GM12878 (cell line): ENCODE data around the gene STAC2. TPM values are rescaled to one million over a fixed set of nuclear protein-coding genes. Genes with fewer than 3 reads are reported as not detected.

Source experiments
- ATAC-seq: fragments of 200-7000 bp; cut with Tn5 transposase; 3 replicates; pipeline ENCODE4 v1.9.1; 2020; ENCODE audit warnings: mild to moderate bottlenecking, moderate library complexity
- BruUV-seq: library from RNA; stranded (reverse); fragments of 400-500 nt; replicated peaks from 2 replicates; lab custom pipeline; 2021; lab: Mats Ljungman, UMichigan
- CTCF ChIA-PET: fragments of 300-600 bp; sonication (Branson Sonifier 250); formaldehyde crosslinking; extraction: SDS; loops from one replicate; lab custom pipeline; 2021; ENCODE audit warnings: inconsistent platforms; lab: Yijun Ruan, JAX
- POLR2A ChIA-PET: fragments of 350-600 bp; formaldehyde crosslinking; extraction: SDS; loops from one replicate; lab custom pipeline; 2021; ENCODE audit warnings: inconsistent platforms; lab: Charles Lee
- RAD21 ChIA-PET: fragments of 300-600 bp; sonication (Branson Sonifier 250); formaldehyde crosslinking; loops from one replicate; lab custom pipeline; 2023; ENCODE audit warnings: antibody characterized with exemption; ENCODE audit not compliant: unreplicated experiment; lab: Charles Lee
- SMC1A ChIA-PET: fragments of 300-600 bp; sonication (Branson Sonifier 250); formaldehyde crosslinking; loops from one replicate; lab custom pipeline; 2023; ENCODE audit not compliant: unreplicated experiment, uncharacterized antibody; lab: Charles Lee
- DNase-seq: peaks from one replicate; pipeline ENCODE4 v3.0.0-alpha.2; 2011; ENCODE audit warnings: low read depth, low spot score
- FAIRE-seq: peaks from 3 replicates; lab custom pipeline; 2011; peaks lifted over from hg19 to GRCh38; lab: Jason Lieb, UNC
- H2AFZ ChIP-seq: 2 replicates; pipeline ENCODE4 v1.6.0; 2011; ENCODE audit warnings: low read depth, low read length, control low read depth; ENCODE audit not compliant: control insufficient read depth
- H3K27ac ChIP-seq: 2 replicates; pipeline ENCODE4 v1.5.1; 2011; ENCODE audit warnings: control low read depth; ENCODE audit not compliant: control insufficient read depth, insufficient read depth
- H3K27me3 ChIP-seq, 2 experiments: replicated peaks in 1 of 2; 2 replicates each; pipeline versions ENCODE4 v1.6.0 to v1.6.1; 2011; ENCODE audit warnings: low read length in 1 of 2; ENCODE audit not compliant: control insufficient read depth in 2 of 2, insufficient read depth in 2 of 2
- H3K36me3 ChIP-seq, 2 experiments: 2 replicates each; pipeline ENCODE4 v1.5.1; 2011; ENCODE audit warnings: low read length in 1 of 2; ENCODE audit not compliant: control insufficient read depth in 2 of 2, insufficient read depth in 2 of 2
- H3K4me1 ChIP-seq: 2 replicates; pipeline ENCODE4 v1.6.1; 2011; ENCODE audit warnings: mild to moderate bottlenecking, low read length, moderate library complexity, mixed read lengths; ENCODE audit not compliant: control insufficient read depth, insufficient read depth
- H3K4me2 ChIP-seq: 2 replicates; pipeline ENCODE4 v1.6.0; 2011; ENCODE audit warnings: control low read depth; ENCODE audit not compliant: control insufficient read depth, insufficient read depth
- H3K4me3 ChIP-seq: fragments of 200-600 bp; sonication (generic); 2 replicates; pipeline ENCODE4 v1.5.1; 2016
- H3K79me2 ChIP-seq: 2 replicates; pipeline ENCODE4 v1.6.0; 2011; ENCODE audit warnings: low read length; ENCODE audit not compliant: control insufficient read depth, insufficient read depth
- H3K9ac ChIP-seq: 2 replicates; pipeline ENCODE4 v1.8.0; 2011; ENCODE audit warnings: low read length, control low read depth, mixed read lengths; ENCODE audit not compliant: control insufficient read depth, insufficient read depth
- H3K9me3 ChIP-seq: replicated peaks from 3 replicates; pipeline ENCODE4 v1.5.1; 2011; ENCODE audit warnings: mild to moderate bottlenecking, low read length; ENCODE audit not compliant: control insufficient read depth, insufficient read depth
- H4K20me1 ChIP-seq: 2 replicates; pipeline ENCODE4 v1.6.0; 2011; ENCODE audit not compliant: control insufficient read depth, insufficient read depth
- ASH2L ChIP-seq: fragments of 300-600, 200-600 bp; sonication (generic); IDR thresholded peaks from 2 replicates; pipeline ENCODE4 v1.6.1; 2017; ENCODE audit warnings: low read depth, mild to moderate bottlenecking, borderline replicate concordance
- CEBPZ ChIP-seq: fragments of 150-350 bp; IDR thresholded peaks from 2 replicates; pipeline ENCODE4 v1.6.1; 2016; ENCODE audit warnings: low read depth, low read length
- E2F4 ChIP-seq: IDR thresholded peaks from 2 replicates; pipeline ENCODE4 v1.6.1; 2012; ENCODE audit warnings: low read depth, low read length, improper control_type of control experiment
- EGR1 ChIP-seq, 2 experiments: IDR thresholded peaks; 1 replicate in 1 of 2; 2 replicates in 1 of 2; pipeline ENCODE4 v1.6.1; 2011 to 2012; ENCODE audit warnings: low read depth in 2 of 2, low read length in 2 of 2, borderline replicate concordance in 1 of 2, mild to moderate bottlenecking in 1 of 2, moderate library complexity in 1 of 2
- ETV6 ChIP-seq, 2 experiments: fragments of 450-650 bp in 1 of 2; IDR thresholded peaks in 1 of 2; conservative IDR thresholded peaks in 1 of 2; 2 replicates each; pipeline ENCODE4 v1.6.1; 2014; ENCODE audit warnings: antibody characterized with exemption in 1 of 2, borderline replicate concordance in 1 of 2, low read depth in 1 of 2, mild to moderate bottlenecking in 1 of 2, moderate library complexity in 1 of 2
- HDAC6 ChIP-seq: fragments of 200-600 bp; sonication (generic); IDR thresholded peaks from one replicate; pipeline ENCODE4 v1.8.0; 2017; ENCODE audit warnings: antibody characterized with exemption; ENCODE audit not compliant: unreplicated experiment
- NFYB ChIP-seq: IDR thresholded peaks from 2 replicates; pipeline ENCODE4 v1.6.1; 2011; ENCODE audit warnings: low read depth, mild to moderate bottlenecking, low read length, improper control_type of control experiment, moderate library complexity; ENCODE audit not compliant: insufficient read depth
- PML ChIP-seq: IDR thresholded peaks from 2 replicates; pipeline ENCODE4 v1.6.1; 2012; ENCODE audit warnings: low read length, inconsistent platforms
- SREBF1 ChIP-seq: IDR thresholded peaks from 2 replicates; pipeline ENCODE4 v1.6.1; 2012; ENCODE audit warnings: mild to moderate bottlenecking, low read length
- TAF1 ChIP-seq: IDR thresholded peaks from 2 replicates; pipeline ENCODE4 v1.6.1; 2011; ENCODE audit warnings: mild to moderate bottlenecking, low read depth, low read length, borderline replicate concordance
- YBX1 ChIP-seq: fragments of 450-650 bp; IDR thresholded peaks from 2 replicates; pipeline ENCODE4 v1.6.1; 2016; ENCODE audit warnings: antibody characterized with exemption
- WGBS: methylation state at CpG from one replicate; pipeline ENCODE4 v1.1.6; 2016; ENCODE audit warnings: low lambda C conversion rate; ENCODE audit not compliant: insufficient replicate concordance, insufficient coverage; ENCODE audit errors: missing lambda C conversion rate; 5-methylcytosine and 5-hydroxymethylcytosine counted together
- in situ Hi-C: fragments of 300-500 bp; cut with MboI; formaldehyde crosslinking; loops from 9 replicates; pipeline ENCODE4 v1.14.3; 2018; ENCODE audit warnings: mixed read lengths
- intact Hi-C: fragments of 100-400 bp; cut with micrococcal nuclease; formaldehyde crosslinking; loops from one replicate; pipeline ENCODE4 v1.14.2; 2022; ENCODE audit not compliant: unreplicated experiment
- polyA plus RNA-seq, 11 experiments: library from polyadenylated mRNA; depleted of rRNA in 4 of 11; unstranded in 6 of 11; stranded (reverse) in 5 of 11; fragments of >200 nt; fragmentation: Nextera tagmentation in 4 of 11; fragmentation: Illumina TruSeq in 1 of 11; extraction: Ambion mirVana in 4 of 11; extraction: Trizol in 1 of 11; gene quantifications; 1 replicate in 1 of 11; 2 replicates in 10 of 11; pipeline versions ENCODE4 v1.2.1 to v1.2.3, GENCODE V29; 2011 to 2016; ENCODE audit warnings: inconsistent platforms in 2 of 11, missing spikeins in 2 of 11, low read depth in 1 of 11
- total RNA-seq, 4 experiments: library from RNA; depleted of rRNA in 3 of 4; stranded (reverse); fragments of >200 nt in 3 of 4; fragmentation: Illumina TruSeq in 1 of 4; extraction: Trizol in 1 of 4; gene quantifications; 2 replicates each; pipeline versions ENCODE4 v1.2.1 to v1.2.3, GENCODE V29; 2013 to 2021
- TF ChIP-seq, protein P1 (sequence below): fragments of 450-650 bp; IDR thresholded peaks from 2 replicates; pipeline ENCODE4 v1.6.1; 2018; ENCODE audit warnings: mild to moderate bottlenecking, low read depth, moderate library complexity; ENCODE audit not compliant: partially characterized antibody
- TF ChIP-seq, protein P2 (sequence below), 3 experiments: IDR thresholded peaks in 2 of 3; conservative IDR thresholded peaks in 1 of 3; 2 replicates each; pipeline ENCODE4 v1.5.1; 2011; ENCODE audit warnings: low read depth in 3 of 3, low read length in 3 of 3, mild to moderate bottlenecking in 3 of 3, control low read depth in 2 of 3, moderate library complexity in 2 of 3, inconsistent platforms in 1 of 3, mixed read lengths in 1 of 3; ENCODE audit not compliant: control insufficient read depth in 2 of 3, insufficient read depth in 1 of 3; ENCODE audit errors: extremely low read depth in 1 of 3

The STAC2 gene
- total and polyA plus RNA-seq, 10 of the 15 experiments (the other 5 are each of a cell fraction or from before 2014, with no cell fraction given) = 0.04 TPM; not detected in 9

DNA sequence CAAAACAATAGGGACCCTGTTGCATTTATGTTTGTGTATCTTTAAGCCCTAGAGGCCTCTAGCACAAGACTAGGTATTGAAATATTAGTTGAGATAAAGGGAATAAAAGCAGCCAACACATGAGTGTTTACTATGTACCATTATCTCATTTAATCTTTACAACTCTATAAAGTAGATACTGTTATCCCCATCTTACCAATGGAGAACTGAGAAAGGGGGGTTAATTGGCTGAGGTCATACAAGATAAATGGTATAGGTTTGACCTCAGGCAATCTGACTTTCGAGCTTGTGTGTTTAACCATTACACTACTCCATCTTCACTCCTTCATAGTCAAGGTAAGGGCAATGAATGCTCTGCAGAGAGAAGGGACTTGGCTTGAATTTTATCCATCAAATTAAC, 26.3 kb upstream of the STAC2 start:
- Histone ChIP-seq H3K9me3 (no peaks in the 10 kb centered on the region), H3K79me2 (no peaks in the 10 kb centered on the region), H2AFZ (no peak overlapping the region), H3K27ac (no peak overlapping the region), H3K4me2 (no peak overlapping the region), H3K4me3 (no peak overlapping the region), H3K36me3 (no peaks in the 10 kb centered on the region), H3K9ac (no peak overlapping the region), H4K20me1 (no peaks in the 10 kb centered on the region), H3K4me1 (no peaks in the 10 kb centered on the region), H3K27me3 (no peaks in the 10 kb centered on the region; a peak in 1 of 4 replicates)
- ChIA-PET CTCF (interaction anchor here (1.3 to 1.5 kb wide), 4 partner anchors 8 to 45 kb away, joined by 3 to 5 read pairs (median 4); no protein-coding TSS in a partner anchor), RAD21 (no interaction called here), SMC1A (interaction anchor here (0.6 kb wide), 1 partner anchor 81 kb away, joined by 3 read pairs; no protein-coding TSS in a partner anchor), POLR2A (no interaction called here)
- FAIRE-seq (no peak), ATAC-seq (no peak), DNase-seq (no peak)
- BruUV-seq = no TSS peak
- WGBS = 100% methylated on average over 1 of the region's 1 CpG
- intact Hi-C loops = no loop called here
- in situ Hi-C loops = no loop called here
- TF ChIP-seq HDAC6 (no peak), ETV6 (conservative IDR thresholded peaks at IDR 0.05 in 1 of 2, IDR thresholded peaks at IDR 0.05 in 1 of 2; ENCODE audit: borderline replicate concordance in 1 of 2, low read depth in 1 of 2) (no peak), CEBPZ (no peak), PML (no peak), TAF1 (no peak), NFYB (no peak), EGR1 (IDR thresholded peaks at IDR 0.05; ENCODE audit: borderline replicate concordance in 1 of 2, low read depth in 2 of 2, low read length in 2 of 2) (no peak), ASH2L (no peak), E2F4 (no peak), YBX1 (no peak), SREBF1 (no peak)
- TF ChIP-seq, protein P1, sequence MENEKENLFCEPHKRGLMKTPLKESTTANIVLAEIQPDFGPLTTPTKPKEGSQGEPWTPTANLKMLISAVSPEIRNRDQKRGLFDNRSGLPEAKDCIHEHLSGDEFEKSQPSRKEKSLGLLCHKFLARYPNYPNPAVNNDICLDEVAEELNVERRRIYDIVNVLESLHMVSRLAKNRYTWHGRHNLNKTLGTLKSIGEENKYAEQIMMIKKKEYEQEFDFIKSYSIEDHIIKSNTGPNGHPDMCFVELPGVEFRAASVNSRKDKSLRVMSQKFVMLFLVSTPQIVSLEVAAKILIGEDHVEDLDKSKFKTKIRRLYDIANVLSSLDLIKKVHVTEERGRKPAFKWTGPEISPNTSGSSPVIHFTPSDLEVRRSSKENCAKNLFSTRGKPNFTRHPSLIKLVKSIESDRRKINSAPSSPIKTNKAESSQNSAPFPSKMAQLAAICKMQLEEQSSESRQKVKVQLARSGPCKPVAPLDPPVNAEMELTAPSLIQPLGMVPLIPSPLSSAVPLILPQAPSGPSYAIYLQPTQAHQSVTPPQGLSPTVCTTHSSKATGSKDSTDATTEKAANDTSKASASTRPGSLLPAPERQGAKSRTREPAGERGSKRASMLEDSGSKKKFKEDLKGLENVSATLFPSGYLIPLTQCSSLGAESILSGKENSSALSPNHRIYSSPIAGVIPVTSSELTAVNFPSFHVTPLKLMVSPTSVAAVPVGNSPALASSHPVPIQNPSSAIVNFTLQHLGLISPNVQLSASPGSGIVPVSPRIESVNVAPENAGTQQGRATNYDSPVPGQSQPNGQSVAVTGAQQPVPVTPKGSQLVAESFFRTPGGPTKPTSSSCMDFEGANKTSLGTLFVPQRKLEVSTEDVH = no peak
- TF ChIP-seq, protein P2, sequence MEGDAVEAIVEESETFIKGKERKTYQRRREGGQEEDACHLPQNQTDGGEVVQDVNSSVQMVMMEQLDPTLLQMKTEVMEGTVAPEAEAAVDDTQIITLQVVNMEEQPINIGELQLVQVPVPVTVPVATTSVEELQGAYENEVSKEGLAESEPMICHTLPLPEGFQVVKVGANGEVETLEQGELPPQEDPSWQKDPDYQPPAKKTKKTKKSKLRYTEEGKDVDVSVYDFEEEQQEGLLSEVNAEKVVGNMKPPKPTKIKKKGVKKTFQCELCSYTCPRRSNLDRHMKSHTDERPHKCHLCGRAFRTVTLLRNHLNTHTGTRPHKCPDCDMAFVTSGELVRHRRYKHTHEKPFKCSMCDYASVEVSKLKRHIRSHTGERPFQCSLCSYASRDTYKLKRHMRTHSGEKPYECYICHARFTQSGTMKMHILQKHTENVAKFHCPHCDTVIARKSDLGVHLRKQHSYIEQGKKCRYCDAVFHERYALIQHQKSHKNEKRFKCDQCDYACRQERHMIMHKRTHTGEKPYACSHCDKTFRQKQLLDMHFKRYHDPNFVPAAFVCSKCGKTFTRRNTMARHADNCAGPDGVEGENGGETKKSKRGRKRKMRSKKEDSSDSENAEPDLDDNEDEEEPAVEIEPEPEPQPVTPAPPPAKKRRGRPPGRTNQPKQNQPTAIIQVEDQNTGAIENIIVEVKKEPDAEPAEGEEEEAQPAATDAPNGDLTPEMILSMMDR (IDR thresholded peaks at IDR 0.05 in 2 of 3, conservative IDR thresholded peaks at IDR 0.05 in 1 of 3; ENCODE audit: control insufficient read depth in 2 of 3, extremely low read depth in 1 of 3, insufficient read depth in 1 of 3, low read depth in 3 of 3, low read length in 3 of 3) = no peak
